Measurements from ENCODE around the gene PLVAP. TPM values are rescaled to one million over a fixed set of nuclear protein-coding genes. Genes with fewer than 3 reads are reported as not detected.

Gene PLVAP
- total RNA-seq, 1 experiment from 2014 or later: not detected

DNA sequence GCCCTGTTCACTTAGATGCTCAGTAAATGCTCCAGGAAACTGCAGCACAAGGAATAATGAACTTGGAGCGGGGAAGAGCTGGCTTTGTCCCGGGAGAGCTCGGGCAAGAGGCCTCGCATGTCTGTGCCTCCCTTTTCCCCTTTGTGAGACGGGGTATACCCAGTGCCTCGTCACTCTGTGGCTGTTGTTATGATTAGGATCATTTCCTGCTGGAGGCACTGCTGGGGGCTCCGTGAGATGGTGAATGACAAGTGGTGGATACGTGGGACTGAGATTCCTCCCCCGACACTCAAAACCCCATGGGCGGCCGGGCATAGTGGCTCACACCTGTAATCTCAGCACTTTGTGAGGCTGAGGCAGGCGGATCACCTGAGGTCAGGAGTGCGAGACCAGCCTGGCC, 1.1 kb upstream of the PLVAP start (continued):
- TF ChIP-seq JAZF1 (CRISPR knock-in tag; IDR thresholded peaks at IDR 0.05) (no peak), ESRRA (CRISPR knock-in tag; IDR thresholded peaks at IDR 0.05; ENCODE audit: borderline replicate concordance) (no peak), ZNF232 (CRISPR knock-in tag; IDR thresholded peaks at IDR 0.05) (no peak), FOXK1 (CRISPR knock-in tag; IDR thresholded peaks at IDR 0.05) (no peak)
- TF ChIP-seq, protein P1, sequence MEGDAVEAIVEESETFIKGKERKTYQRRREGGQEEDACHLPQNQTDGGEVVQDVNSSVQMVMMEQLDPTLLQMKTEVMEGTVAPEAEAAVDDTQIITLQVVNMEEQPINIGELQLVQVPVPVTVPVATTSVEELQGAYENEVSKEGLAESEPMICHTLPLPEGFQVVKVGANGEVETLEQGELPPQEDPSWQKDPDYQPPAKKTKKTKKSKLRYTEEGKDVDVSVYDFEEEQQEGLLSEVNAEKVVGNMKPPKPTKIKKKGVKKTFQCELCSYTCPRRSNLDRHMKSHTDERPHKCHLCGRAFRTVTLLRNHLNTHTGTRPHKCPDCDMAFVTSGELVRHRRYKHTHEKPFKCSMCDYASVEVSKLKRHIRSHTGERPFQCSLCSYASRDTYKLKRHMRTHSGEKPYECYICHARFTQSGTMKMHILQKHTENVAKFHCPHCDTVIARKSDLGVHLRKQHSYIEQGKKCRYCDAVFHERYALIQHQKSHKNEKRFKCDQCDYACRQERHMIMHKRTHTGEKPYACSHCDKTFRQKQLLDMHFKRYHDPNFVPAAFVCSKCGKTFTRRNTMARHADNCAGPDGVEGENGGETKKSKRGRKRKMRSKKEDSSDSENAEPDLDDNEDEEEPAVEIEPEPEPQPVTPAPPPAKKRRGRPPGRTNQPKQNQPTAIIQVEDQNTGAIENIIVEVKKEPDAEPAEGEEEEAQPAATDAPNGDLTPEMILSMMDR (IDR thresholded peaks at IDR 0.05): no peak

- H3K9me3 Mint-ChIP-seq: no peaks in the 10 kb centered on the region
- peaks cover 2% of the 10 kb centered on the region; the same call in 1 of the 2 replicates for H3K27me3 Mint-ChIP-seq (ENCODE audit: low read depth)
- DNase-seq (ENCODE audit: low spot score): no peak
- no peak for TF ChIP-seq ZNF138 (CRISPR knock-in tag; conservative IDR thresholded peaks at IDR 0.05)
- no peak for TF ChIP-seq SP1 (CRISPR knock-in tag; conservative IDR thresholded peaks at IDR 0.05)
- no peak for TF ChIP-seq ATF2 (CRISPR knock-in tag; IDR thresholded peaks at IDR 0.05; ENCODE audit: borderline replicate concordance, low read depth)
- TF ChIP-seq ZNF317 (CRISPR knock-in tag; IDR thresholded peaks at IDR 0.05; ENCODE audit: borderline replicate concordance, low read depth): no peak
- TF ChIP-seq ZNF121 (CRISPR knock-in tag; IDR thresholded peaks at IDR 0.05): no peak
- TF ChIP-seq FOXP4 (CRISPR knock-in tag; IDR thresholded peaks at IDR 0.05): no peak
- TF ChIP-seq, protein P2, sequence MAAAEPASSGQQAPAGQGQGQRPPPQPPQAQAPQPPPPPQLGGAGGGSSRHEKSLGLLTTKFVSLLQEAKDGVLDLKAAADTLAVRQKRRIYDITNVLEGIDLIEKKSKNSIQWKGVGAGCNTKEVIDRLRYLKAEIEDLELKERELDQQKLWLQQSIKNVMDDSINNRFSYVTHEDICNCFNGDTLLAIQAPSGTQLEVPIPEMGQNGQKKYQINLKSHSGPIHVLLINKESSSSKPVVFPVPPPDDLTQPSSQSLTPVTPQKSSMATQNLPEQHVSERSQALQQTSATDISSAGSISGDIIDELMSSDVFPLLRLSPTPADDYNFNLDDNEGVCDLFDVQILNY (CRISPR knock-in tag; IDR thresholded peaks at IDR 0.05): no peak
- TF ChIP-seq KAT7 (CRISPR knock-in tag; IDR thresholded peaks at IDR 0.05; ENCODE audit: borderline replicate concordance): no peak
- TF ChIP-seq ETV6 (CRISPR knock-in tag; IDR thresholded peaks at IDR 0.05): no peak
- no peak for TF ChIP-seq RORB (CRISPR knock-in tag; IDR thresholded peaks at IDR 0.05)
- no peak for TF ChIP-seq ZMAT4 (CRISPR knock-in tag; IDR thresholded peaks at IDR 0.05)
- no peak for TF ChIP-seq JUN (CRISPR knock-in tag; IDR thresholded peaks at IDR 0.05)
- TF ChIP-seq, protein P3, sequence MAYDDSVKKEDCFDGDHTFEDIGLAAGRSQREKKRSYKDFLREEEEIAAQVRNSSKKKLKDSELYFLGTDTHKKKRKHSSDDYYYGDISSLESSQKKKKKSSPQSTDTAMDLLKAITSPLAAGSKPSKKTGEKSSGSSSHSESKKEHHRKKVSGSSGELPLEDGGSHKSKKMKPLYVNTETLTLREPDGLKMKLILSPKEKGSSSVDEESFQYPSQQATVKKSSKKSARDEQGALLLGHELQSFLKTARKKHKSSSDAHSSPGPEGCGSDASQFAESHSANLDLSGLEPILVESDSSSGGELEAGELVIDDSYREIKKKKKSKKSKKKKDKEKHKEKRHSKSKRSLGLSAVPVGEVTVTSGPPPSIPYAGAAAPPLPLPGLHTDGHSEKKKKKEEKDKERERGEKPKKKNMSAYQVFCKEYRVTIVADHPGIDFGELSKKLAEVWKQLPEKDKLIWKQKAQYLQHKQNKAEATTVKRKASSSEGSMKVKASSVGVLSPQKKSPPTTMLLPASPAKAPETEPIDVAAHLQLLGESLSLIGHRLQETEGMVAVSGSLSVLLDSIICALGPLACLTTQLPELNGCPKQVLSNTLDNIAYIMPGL (CRISPR knock-in tag; IDR thresholded peaks at IDR 0.05): no peak
- no peak for TF ChIP-seq ZNF263 (CRISPR knock-in tag; IDR thresholded peaks at IDR 0.05; ENCODE audit: low read depth)
- TF ChIP-seq ZNF396 (CRISPR knock-in tag; IDR thresholded peaks at IDR 0.05; ENCODE audit: borderline replicate concordance): no peak
- ChIA-PET CTCF (no interaction called here), POLR2A (no interaction called here)
- ATAC-seq: no peak
- H3K4me1 Mint-ChIP-seq: peaks cover 6% of the 10 kb centered on the region; the same call in 1 of the 2 replicates
- H3K36me3 Mint-ChIP-seq: no peaks in the 10 kb centered on the region
- no peak overlapping the region for H3K27ac Mint-ChIP-seq
- H3K4me3 Mint-ChIP-seq: no peak overlapping the region
Measured at GRCh38 chr19:17370026-17370587, 7.0 kb downstream of the PLVAP start.
